H9 (cell line): ENCODE results near the gene MOV10L1. TPM values are rescaled to one million over a fixed set of nuclear protein-coding genes. Genes with fewer than 3 reads are reported as not detected.

ENCODE experiments used
- DNase-seq: peaks from one replicate; pipeline ENCODE4 v3.0.0-alpha.2; 2017
- H2AFZ ChIP-seq: one replicate; pipeline ENCODE4 v1.6.1; 2013; ENCODE audit warnings: mild to moderate bottlenecking, low read length, control low read depth, moderate library complexity
- H2AK5ac ChIP-seq: 2 replicates; pipeline ENCODE4 v1.6.1; 2013; ENCODE audit warnings: low read length, control low read depth, mixed read lengths; ENCODE audit not compliant: insufficient read length
- H2BK120ac ChIP-seq: one replicate; pipeline ENCODE4 v1.6.1; 2013; ENCODE audit warnings: low read depth, mild to moderate bottlenecking, low read length, control low read depth, inconsistent platforms; ENCODE audit not compliant: poor library complexity, severe bottlenecking
- H2BK12ac ChIP-seq: 2 replicates; pipeline ENCODE4 v1.6.1; 2013; ENCODE audit warnings: low read length, control low read depth, mixed read lengths, low read depth; ENCODE audit not compliant: insufficient read length
- H2BK15ac ChIP-seq: 2 replicates; pipeline ENCODE4 v1.6.1; 2013; ENCODE audit warnings: low read depth, low read length, control low read depth
- H2BK20ac ChIP-seq: one replicate; pipeline ENCODE4 v1.6.1; 2013; ENCODE audit warnings: low read depth, mild to moderate bottlenecking, low read length, control low read depth, inconsistent platforms; ENCODE audit not compliant: poor library complexity, severe bottlenecking
- H2BK5ac ChIP-seq: 2 replicates; pipeline ENCODE4 v1.6.1; 2013; ENCODE audit warnings: low read length, control low read depth, mixed read lengths; ENCODE audit not compliant: insufficient read length
- H3K14ac ChIP-seq: 2 replicates; pipeline ENCODE4 v1.6.1; 2013; ENCODE audit warnings: low read length, control low read depth; ENCODE audit not compliant: insufficient read depth
- H3K18ac ChIP-seq: 2 replicates; pipeline ENCODE4 v1.6.1; 2013; ENCODE audit warnings: low read depth, mild to moderate bottlenecking, mixed read lengths, low read length, control low read depth; ENCODE audit not compliant: insufficient read length
- H3K23ac ChIP-seq: 2 replicates; pipeline ENCODE4 v1.6.1; 2013; ENCODE audit warnings: low read length, control low read depth, mixed read lengths, low read depth; ENCODE audit not compliant: insufficient read length
- H3K23me2 ChIP-seq: 2 replicates; pipeline ENCODE4 v1.6.1; 2013; ENCODE audit warnings: low read depth, mild to moderate bottlenecking, mixed read lengths, low read length, control low read depth; ENCODE audit not compliant: insufficient read length, poor library complexity, severe bottlenecking
- H3K27ac ChIP-seq: 2 replicates; pipeline ENCODE4 v1.5.1; 2013; ENCODE audit warnings: low read length, control low read depth, mixed read lengths, low read depth; ENCODE audit not compliant: insufficient read length
- H3K27me3 ChIP-seq: 2 replicates; pipeline ENCODE4 v1.6.1; 2013; ENCODE audit warnings: low read length, control low read depth, inconsistent platforms; ENCODE audit not compliant: insufficient read depth
- H3K4ac ChIP-seq: 2 replicates; pipeline ENCODE4 v1.6.1; 2013; ENCODE audit warnings: low read depth, mild to moderate bottlenecking, control low read depth, inconsistent platforms, low read length, moderate library complexity
- H3K4me1 ChIP-seq: 2 replicates; pipeline ENCODE4 v1.6.1; 2013; ENCODE audit warnings: low read length, control low read depth, inconsistent platforms; ENCODE audit not compliant: insufficient read depth
- H3K4me2 ChIP-seq: 2 replicates; pipeline ENCODE4 v1.6.1; 2013; ENCODE audit warnings: low read length, control low read depth, mixed read lengths; ENCODE audit not compliant: insufficient read length, insufficient read depth
- H3K56ac ChIP-seq: 2 replicates; pipeline ENCODE4 v1.6.1; 2013; ENCODE audit warnings: low read depth, mild to moderate bottlenecking, mixed read lengths, low read length, control low read depth; ENCODE audit not compliant: insufficient read length
- H3K79me1 ChIP-seq: 2 replicates; pipeline ENCODE4 v1.6.1; 2013; ENCODE audit warnings: low read depth, mild to moderate bottlenecking, moderate library complexity, low read length, control low read depth, inconsistent platforms; ENCODE audit not compliant: insufficient read depth, poor library complexity, severe bottlenecking
- H3K79me2 ChIP-seq: 2 replicates; pipeline ENCODE4 v1.6.1; 2013; ENCODE audit warnings: low read length, control low read depth, inconsistent platforms; ENCODE audit not compliant: insufficient read depth
- H3K9ac ChIP-seq: 2 replicates; pipeline ENCODE4 v1.6.1; 2013; ENCODE audit warnings: low read length, control low read depth, mixed read lengths; ENCODE audit not compliant: insufficient read length; ENCODE audit errors: extremely low read depth
- H3K9me3 ChIP-seq: one replicate; pipeline ENCODE4 v1.6.1; 2013; ENCODE audit warnings: low read depth, low read length, inconsistent platforms; ENCODE audit not compliant: control insufficient read depth
- H3T11ph ChIP-seq: one replicate; pipeline ENCODE4 v1.6.1; 2013; ENCODE audit warnings: mild to moderate bottlenecking, low read length, control low read depth, inconsistent platforms
- H4K20me1 ChIP-seq: one replicate; pipeline ENCODE4 v1.6.1; 2013; ENCODE audit not compliant: control insufficient read depth, insufficient read length, insufficient read depth
- H4K5ac ChIP-seq: 2 replicates; pipeline ENCODE4 v1.6.1; 2013; ENCODE audit warnings: low read depth, mild to moderate bottlenecking, mixed read lengths, low read length, control low read depth; ENCODE audit not compliant: insufficient read length
- H4K8ac ChIP-seq: replicated peaks from 2 replicates; pipeline ENCODE4 v1.6.1; 2013; ENCODE audit warnings: low read length, control low read depth, mixed read lengths, low read depth; ENCODE audit not compliant: insufficient read length
- H4K91ac ChIP-seq: 2 replicates; pipeline ENCODE4 v1.6.1; 2013; ENCODE audit warnings: low read depth, mild to moderate bottlenecking, moderate library complexity, mixed read lengths, low read length, control low read depth; ENCODE audit not compliant: insufficient read length
- H3K27ac Mint-ChIP-seq, 3 experiments: 2 replicates in 2 of 3; 3 replicates in 1 of 3; pipeline ENCODE4 v1.8.0; 2020 to 2021; ENCODE audit warnings: mixed read lengths in 3 of 3, mild to moderate bottlenecking in 1 of 3, moderate library complexity in 1 of 3
- H3K27me3 Mint-ChIP-seq: 2 replicates; pipeline ENCODE4 v1.8.0; 2021; ENCODE audit warnings: low read depth, mild to moderate bottlenecking, moderate library complexity, mixed read lengths
- H3K36me3 Mint-ChIP-seq, 3 experiments: 2 replicates in 2 of 3; 3 replicates in 1 of 3; pipeline ENCODE4 v1.8.0; 2020 to 2021; ENCODE audit warnings: low read depth in 3 of 3, mixed read lengths in 3 of 3; ENCODE audit not compliant: insufficient read depth in 1 of 3
- H3K4me1 Mint-ChIP-seq, 2 experiments: 2 replicates each; pipeline ENCODE4 v1.8.0; 2020; ENCODE audit warnings: mixed read lengths in 2 of 2
- H3K4me3 Mint-ChIP-seq, 2 experiments: 2 replicates in 1 of 2; 3 replicates in 1 of 2; pipeline ENCODE4 v1.8.0; 2020 to 2021; ENCODE audit warnings: mild to moderate bottlenecking in 2 of 2, mixed read lengths in 2 of 2, moderate library complexity in 1 of 2
- H3K9me3 Mint-ChIP-seq, 2 experiments: 2 replicates in 1 of 2; 3 replicates in 1 of 2; pipeline ENCODE4 v1.8.0; 2020; ENCODE audit warnings: mild to moderate bottlenecking in 2 of 2, mixed read lengths in 2 of 2, moderate library complexity in 1 of 2
- WGBS: extraction: QIAGEN DNeasy Blood & Tissue Kit; methylation state at CpG from one replicate; pipeline ENCODE4 v1.1.7; 2013; ENCODE audit warnings: missing lambda C conversion rate, low lambda C conversion rate, mixed read lengths; ENCODE audit not compliant: insufficient read length; ENCODE audit errors: extremely low coverage; 5-methylcytosine and 5-hydroxymethylcytosine counted together
- total RNA-seq: library from RNA; stranded (reverse); gene quantifications from 2 replicates; pipeline ENCODE4 v1.2.1, GENCODE V29; 2021
- TF ChIP-seq, protein P1 (sequence below): fragments of 200-600 bp; sonication (generic); conservative IDR thresholded peaks from 3 replicates; pipeline ENCODE4 v1.8.0; 2021; ENCODE audit warnings: antibody characterized with exemption, mild to moderate bottlenecking

MOV10L1 gene
- total RNA-seq, 1 experiment from 2014 or later, result not detected

DNA sequence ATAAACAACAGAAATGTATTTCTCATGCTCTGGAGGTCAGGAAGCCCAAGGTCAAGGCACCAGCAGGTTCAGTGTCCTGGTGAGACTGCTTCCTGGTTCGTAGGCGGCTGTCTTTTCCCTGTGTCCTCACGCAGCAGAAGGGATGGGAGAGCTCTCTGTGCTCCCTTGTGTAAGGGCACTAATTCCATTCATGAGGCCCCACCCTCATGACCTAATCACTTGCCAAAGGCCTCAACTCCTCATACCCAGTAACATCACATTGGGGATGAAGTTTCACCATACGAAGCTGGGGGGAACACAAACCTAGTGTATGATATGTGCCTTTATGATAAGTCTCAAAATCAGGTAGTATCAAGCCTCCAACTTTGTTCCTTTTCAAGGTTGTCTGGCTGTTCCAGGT lies 42.1 kb downstream of the MOV10L1 start:
- no peak overlapping the region for H3K18ac ChIP-seq
- H3K79me2 ChIP-seq, result no peaks in the 10 kb centered on the region
- no peak overlapping the region for H2BK20ac ChIP-seq
- H3K4me3 Mint-ChIP-seq, result no peak overlapping the region
- no peak for DNase-seq
- TF ChIP-seq, protein P1, sequence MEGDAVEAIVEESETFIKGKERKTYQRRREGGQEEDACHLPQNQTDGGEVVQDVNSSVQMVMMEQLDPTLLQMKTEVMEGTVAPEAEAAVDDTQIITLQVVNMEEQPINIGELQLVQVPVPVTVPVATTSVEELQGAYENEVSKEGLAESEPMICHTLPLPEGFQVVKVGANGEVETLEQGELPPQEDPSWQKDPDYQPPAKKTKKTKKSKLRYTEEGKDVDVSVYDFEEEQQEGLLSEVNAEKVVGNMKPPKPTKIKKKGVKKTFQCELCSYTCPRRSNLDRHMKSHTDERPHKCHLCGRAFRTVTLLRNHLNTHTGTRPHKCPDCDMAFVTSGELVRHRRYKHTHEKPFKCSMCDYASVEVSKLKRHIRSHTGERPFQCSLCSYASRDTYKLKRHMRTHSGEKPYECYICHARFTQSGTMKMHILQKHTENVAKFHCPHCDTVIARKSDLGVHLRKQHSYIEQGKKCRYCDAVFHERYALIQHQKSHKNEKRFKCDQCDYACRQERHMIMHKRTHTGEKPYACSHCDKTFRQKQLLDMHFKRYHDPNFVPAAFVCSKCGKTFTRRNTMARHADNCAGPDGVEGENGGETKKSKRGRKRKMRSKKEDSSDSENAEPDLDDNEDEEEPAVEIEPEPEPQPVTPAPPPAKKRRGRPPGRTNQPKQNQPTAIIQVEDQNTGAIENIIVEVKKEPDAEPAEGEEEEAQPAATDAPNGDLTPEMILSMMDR, result no peak
- no peaks in the 10 kb centered on the region for H3K4me1 Mint-ChIP-seq
- no peak overlapping the region for H3K4me2 ChIP-seq
- H3T11ph ChIP-seq, result no peak overlapping the region
- H2BK120ac ChIP-seq, result no peak overlapping the region
- H3K27me3 ChIP-seq, result no peaks in the 10 kb centered on the region
- H2BK12ac ChIP-seq, result no peak overlapping the region
- no peak overlapping the region for H4K91ac ChIP-seq
- H3K23ac ChIP-seq, result no peak overlapping the region
- no peaks in the 10 kb centered on the region for H3K36me3 Mint-ChIP-seq
- no peak overlapping the region for H3K56ac ChIP-seq
- H4K5ac ChIP-seq, result no peak overlapping the region
- no peak overlapping the region for H2AFZ ChIP-seq
- no peak overlapping the region; a peak in 1 of 7 replicates for H3K27ac Mint-ChIP-seq
- H4K8ac ChIP-seq, result no peak overlapping the region
- no peaks in the 10 kb centered on the region for H4K20me1 ChIP-seq
- H3K23me2 ChIP-seq, result no peaks in the 10 kb centered on the region
- H2BK15ac ChIP-seq, result no peak overlapping the region
- H3K9me3 ChIP-seq, result no peaks in the 10 kb centered on the region
- H3K4me1 ChIP-seq, result no peaks in the 10 kb centered on the region
- H3K27ac ChIP-seq, result no peak overlapping the region
- no peaks in the 10 kb centered on the region for H3K79me1 ChIP-seq
- WGBS, result no CpG with 5 or more reads among the region's 4 CpGs
- H3K14ac ChIP-seq, result no peak overlapping the region
- H2AK5ac ChIP-seq, result no peak overlapping the region
- no peak overlapping the region for H3K4ac ChIP-seq
- H3K9ac ChIP-seq, result no peak overlapping the region
- no peak overlapping the region for H2BK5ac ChIP-seq
- H3K27me3 Mint-ChIP-seq, result peaks cover 10% of the 10 kb centered on the region
- no peaks in the 10 kb centered on the region for H3K9me3 Mint-ChIP-seq
